ENCODE data around the gene CAMKK1.

Gene CAMKK1

DNA sequence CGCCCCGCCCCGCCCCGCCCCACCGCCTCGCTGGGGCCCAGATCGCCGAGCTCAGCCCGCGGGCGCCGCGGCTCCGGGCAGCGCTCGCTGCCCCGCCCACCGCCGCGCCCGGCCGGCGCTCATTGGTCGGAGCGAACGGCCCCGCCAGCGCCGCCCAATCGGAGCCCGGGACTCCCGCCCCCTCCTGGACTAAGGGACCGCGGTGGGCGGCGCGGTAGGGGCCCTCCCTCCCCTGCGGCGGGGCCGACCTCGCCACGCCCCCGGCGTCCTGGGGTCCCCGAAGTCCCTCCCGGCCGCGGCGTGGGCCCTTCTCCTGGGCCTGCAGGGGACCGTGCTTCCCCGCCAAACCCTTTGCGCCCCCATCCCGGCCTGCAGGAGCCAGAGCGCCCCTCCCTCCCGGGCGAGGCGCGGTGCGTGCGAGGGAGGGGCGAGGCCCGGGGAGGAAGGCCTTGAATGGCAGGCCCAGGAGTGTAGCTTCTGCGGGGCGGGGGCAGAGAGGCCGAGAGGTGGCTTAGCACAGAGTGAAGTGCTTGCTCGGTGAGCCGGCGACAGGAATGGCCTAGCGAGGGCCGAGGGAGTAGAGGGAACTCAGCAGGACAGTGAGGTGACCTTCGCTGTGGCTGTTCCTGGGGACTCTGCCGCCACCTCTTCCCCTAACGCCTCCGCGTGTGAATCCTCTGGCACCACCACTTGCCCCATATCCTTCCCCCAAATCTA is at the start of gene CAMKK1:
TSS of gene CAMKK1 (minus strand) at position 51 of the 717 bp plus-strand sequence. CDS start 7,366 bp downstream, outside the sequence.
- TF ChIP-seq ZFP3 (CRISPR knock-in tag; IDR thresholded peaks at IDR 0.05) = no peak
- ATAC-seq = peak; percentile 80

DNA sequence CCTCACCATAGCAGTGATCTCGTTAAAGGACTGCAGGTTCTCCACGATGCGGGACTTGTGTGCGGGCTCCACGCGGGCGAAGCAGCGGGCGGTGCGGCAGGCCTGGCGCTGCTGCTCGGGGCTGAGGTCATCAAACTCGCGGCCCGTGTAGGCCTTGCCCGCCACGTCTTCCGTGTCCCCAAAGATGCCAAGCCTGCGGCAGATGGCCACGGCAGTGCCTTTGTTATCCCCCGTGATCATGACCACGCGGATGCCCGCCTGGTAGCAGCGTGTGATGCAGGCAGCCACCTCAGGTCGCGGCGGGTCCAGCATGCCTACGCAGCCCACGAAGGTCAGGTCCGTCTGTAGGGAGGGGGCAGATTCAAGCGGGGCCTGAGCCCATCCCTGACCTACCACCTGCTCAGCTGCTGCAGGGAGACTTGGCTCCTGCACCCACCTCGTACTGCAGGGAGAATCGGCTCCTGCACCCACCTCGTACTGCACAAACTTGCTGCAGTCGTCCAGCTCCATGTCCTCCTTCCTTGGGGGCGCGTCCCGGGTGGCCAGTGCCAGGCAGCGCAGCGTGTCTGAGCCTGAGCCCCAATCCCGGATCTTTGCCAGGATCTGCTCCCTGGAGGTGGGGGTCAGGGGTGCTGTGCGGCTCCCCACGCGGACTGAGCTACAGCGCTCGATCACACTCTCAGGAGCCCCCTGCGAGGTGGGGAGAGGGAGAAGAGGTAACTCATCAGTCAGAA is 48.3 kb upstream of the CAMKK1 start:
- ATAC-seq = no peak

DNA sequence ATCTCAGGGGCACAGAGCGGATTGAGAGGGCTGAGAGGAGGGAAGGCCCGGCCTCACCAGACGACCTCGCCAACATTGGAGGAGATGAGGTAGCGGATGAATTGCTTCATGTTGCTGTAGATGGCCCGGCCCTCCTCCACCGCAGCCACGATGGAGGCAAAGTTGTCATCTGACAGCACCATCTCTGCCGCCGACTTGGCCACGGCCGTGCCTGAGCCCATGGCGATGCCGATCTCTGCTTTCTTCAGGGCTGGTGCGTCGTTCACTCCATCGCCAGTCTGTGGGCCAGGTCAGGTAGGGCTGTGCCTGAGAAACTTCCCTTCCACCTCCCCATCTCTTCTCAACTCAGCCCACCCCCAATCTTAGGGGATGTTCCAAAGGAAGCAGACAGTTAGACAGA is 44.5 kb upstream of the CAMKK1 start:
- ATAC-seq = no peak
- TF ChIP-seq ESRRG (CRISPR knock-in tag; IDR thresholded peaks at IDR 0.05) = no peak
- no peak for TF ChIP-seq RARB (CRISPR knock-in tag; IDR thresholded peaks at IDR 0.05)
- TF ChIP-seq CSDC2 (CRISPR knock-in tag; IDR thresholded peaks at IDR 0.05) = no peak

More for the DNA sequence above, 48.3 kb upstream of the CAMKK1 start:
- TF ChIP-seq, protein P1, sequence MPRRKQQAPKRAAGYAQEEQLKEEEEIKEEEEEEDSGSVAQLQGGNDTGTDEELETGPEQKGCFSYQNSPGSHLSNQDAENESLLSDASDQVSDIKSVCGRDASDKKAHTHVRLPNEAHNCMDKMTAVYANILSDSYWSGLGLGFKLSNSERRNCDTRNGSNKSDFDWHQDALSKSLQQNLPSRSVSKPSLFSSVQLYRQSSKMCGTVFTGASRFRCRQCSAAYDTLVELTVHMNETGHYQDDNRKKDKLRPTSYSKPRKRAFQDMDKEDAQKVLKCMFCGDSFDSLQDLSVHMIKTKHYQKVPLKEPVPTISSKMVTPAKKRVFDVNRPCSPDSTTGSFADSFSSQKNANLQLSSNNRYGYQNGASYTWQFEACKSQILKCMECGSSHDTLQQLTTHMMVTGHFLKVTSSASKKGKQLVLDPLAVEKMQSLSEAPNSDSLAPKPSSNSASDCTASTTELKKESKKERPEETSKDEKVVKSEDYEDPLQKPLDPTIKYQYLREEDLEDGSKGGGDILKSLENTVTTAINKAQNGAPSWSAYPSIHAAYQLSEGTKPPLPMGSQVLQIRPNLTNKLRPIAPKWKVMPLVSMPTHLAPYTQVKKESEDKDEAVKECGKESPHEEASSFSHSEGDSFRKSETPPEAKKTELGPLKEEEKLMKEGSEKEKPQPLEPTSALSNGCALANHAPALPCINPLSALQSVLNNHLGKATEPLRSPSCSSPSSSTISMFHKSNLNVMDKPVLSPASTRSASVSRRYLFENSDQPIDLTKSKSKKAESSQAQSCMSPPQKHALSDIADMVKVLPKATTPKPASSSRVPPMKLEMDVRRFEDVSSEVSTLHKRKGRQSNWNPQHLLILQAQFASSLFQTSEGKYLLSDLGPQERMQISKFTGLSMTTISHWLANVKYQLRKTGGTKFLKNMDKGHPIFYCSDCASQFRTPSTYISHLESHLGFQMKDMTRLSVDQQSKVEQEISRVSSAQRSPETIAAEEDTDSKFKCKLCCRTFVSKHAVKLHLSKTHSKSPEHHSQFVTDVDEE (CRISPR knock-in tag; IDR thresholded peaks at IDR 0.05) = no peak
- TF ChIP-seq OSR1 (CRISPR knock-in tag; IDR thresholded peaks at IDR 0.05) = no peak
- no peak for TF ChIP-seq RARB (CRISPR knock-in tag; IDR thresholded peaks at IDR 0.05)
- no peak for TF ChIP-seq GLIS3 (CRISPR knock-in tag; IDR thresholded peaks at IDR 0.05)
- TF ChIP-seq, protein P2, sequence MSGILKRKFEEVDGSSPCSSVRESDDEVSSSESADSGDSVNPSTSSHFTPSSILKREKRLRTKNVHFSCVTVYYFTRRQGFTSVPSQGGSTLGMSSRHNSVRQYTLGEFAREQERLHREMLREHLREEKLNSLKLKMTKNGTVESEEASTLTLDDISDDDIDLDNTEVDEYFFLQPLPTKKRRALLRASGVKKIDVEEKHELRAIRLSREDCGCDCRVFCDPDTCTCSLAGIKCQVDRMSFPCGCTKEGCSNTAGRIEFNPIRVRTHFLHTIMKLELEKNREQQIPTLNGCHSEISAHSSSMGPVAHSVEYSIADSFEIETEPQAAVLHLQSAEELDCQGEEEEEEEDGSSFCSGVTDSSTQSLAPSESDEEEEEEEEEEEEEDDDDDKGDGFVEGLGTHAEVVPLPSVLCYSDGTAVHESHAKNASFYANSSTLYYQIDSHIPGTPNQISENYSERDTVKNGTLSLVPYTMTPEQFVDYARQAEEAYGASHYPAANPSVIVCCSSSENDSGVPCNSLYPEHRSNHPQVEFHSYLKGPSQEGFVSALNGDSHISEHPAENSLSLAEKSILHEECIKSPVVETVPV (CRISPR knock-in tag; IDR thresholded peaks at IDR 0.05) = no peak
- TF ChIP-seq ZFP30 (CRISPR knock-in tag; IDR thresholded peaks at IDR 0.05) = no peak
- TF ChIP-seq ESRRG (CRISPR knock-in tag; IDR thresholded peaks at IDR 0.05) = no peak
- no peak for TF ChIP-seq ZNF8 (CRISPR knock-in tag; IDR thresholded peaks at IDR 0.05)

DNA sequence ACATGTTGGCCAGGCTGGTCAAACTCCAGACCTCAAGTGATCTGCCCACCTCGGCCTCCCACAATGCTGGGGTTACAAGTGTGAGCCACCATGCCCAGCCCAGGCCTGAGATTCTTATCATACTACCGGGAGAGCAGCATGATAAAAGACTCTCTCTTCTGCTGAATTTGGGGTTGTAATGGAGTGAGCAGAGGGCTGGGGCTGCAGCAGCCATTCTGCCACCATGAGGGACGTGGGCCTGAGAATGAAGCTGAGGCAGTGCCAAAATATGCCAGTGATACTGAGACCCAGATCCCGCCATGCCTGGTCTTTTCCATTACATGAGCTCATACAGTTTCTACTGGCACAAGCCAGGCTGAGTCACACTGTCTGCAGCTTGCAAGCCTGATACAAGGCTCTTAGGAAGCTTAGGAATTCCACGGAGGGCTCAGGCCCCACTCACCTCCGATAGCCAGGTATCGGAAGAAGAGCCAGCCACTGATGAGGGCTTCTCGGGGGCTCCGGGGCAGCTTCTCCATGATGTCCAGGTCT is 43.0 kb upstream of the CAMKK1 start:
- TF ChIP-seq BACH2 (CRISPR knock-in tag; IDR thresholded peaks at IDR 0.05; ENCODE audit: borderline replicate concordance) = no peak
- no peak for TF ChIP-seq PPARA (CRISPR knock-in tag; IDR thresholded peaks at IDR 0.05; ENCODE audit: borderline replicate concordance)
- TF ChIP-seq, protein P1 (CRISPR knock-in tag; IDR thresholded peaks at IDR 0.05) = no peak
- TF ChIP-seq ZNF8 (CRISPR knock-in tag; IDR thresholded peaks at IDR 0.05) = no peak
- no peak for TF ChIP-seq CSDC2 (CRISPR knock-in tag; IDR thresholded peaks at IDR 0.05)
- TF ChIP-seq ZNF565 (CRISPR knock-in tag; conservative IDR thresholded peaks at IDR 0.05; ENCODE audit: low read depth) = no peak
- TF ChIP-seq GLIS3 (CRISPR knock-in tag; IDR thresholded peaks at IDR 0.05) = no peak
- TF ChIP-seq RARB (CRISPR knock-in tag; IDR thresholded peaks at IDR 0.05) = no peak
- TF ChIP-seq ESRRG (CRISPR knock-in tag; IDR thresholded peaks at IDR 0.05) = no peak
- peak; percentile 74 for ATAC-seq

DNA sequence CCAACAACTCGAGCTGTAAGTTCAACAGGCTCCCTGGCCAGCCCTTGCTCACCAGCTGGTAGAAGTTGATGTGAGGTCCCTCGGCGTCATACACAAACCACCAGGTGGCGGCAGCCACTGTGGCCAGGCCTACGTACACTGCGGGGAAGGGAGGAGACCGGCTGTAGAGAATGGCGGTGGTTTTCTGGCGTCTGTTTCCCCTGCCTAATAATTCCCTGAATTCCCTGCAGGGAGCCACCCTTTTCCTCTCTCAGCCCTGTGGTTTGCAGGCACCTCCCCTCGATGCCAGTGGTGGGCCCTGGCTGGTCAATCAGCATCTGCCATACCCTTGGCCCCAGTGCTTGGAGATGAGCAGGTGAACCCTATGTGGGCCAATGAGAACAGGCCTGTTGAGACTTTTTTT is 42.3 kb upstream of the CAMKK1 start:
- ATAC-seq = peak; percentile 88
- TF ChIP-seq BACH2 (CRISPR knock-in tag; IDR thresholded peaks at IDR 0.05; ENCODE audit: borderline replicate concordance) (no peak), TOX (CRISPR knock-in tag; IDR thresholded peaks at IDR 0.05; ENCODE audit: borderline replicate concordance) (no peak), SNAI2 (CRISPR knock-in tag; IDR thresholded peaks at IDR 0.05) (no peak), ZNF565 (CRISPR knock-in tag; conservative IDR thresholded peaks at IDR 0.05; ENCODE audit: low read depth) (no peak), OSR1 (CRISPR knock-in tag; IDR thresholded peaks at IDR 0.05) (no peak), RARB (CRISPR knock-in tag; IDR thresholded peaks at IDR 0.05) (no peak), ZNF70 (CRISPR knock-in tag; IDR thresholded peaks at IDR 0.05) (no peak), GLIS3 (CRISPR knock-in tag; IDR thresholded peaks at IDR 0.05) (no peak), TCF4 (CRISPR knock-in tag; IDR thresholded peaks at IDR 0.05; ENCODE audit: borderline replicate concordance) (no peak)
- TF ChIP-seq, protein P3, sequence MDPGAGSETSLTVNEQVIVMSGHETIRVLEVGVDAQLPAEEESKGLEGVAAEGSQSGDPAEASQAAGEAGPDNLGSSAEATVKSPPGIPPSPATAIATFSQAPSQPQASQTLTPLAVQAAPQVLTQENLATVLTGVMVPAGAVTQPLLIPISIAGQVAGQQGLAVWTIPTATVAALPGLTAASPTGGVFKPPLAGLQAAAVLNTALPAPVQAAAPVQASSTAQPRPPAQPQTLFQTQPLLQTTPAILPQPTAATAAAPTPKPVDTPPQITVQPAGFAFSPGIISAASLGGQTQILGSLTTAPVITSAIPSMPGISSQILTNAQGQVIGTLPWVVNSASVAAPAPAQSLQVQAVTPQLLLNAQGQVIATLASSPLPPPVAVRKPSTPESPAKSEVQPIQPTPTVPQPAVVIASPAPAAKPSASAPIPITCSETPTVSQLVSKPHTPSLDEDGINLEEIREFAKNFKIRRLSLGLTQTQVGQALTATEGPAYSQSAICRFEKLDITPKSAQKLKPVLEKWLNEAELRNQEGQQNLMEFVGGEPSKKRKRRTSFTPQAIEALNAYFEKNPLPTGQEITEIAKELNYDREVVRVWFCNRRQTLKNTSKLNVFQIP (CRISPR knock-in tag; IDR thresholded peaks at IDR 0.05; ENCODE audit: borderline replicate concordance, low read depth) = no peak
- TF ChIP-seq, protein P4, sequence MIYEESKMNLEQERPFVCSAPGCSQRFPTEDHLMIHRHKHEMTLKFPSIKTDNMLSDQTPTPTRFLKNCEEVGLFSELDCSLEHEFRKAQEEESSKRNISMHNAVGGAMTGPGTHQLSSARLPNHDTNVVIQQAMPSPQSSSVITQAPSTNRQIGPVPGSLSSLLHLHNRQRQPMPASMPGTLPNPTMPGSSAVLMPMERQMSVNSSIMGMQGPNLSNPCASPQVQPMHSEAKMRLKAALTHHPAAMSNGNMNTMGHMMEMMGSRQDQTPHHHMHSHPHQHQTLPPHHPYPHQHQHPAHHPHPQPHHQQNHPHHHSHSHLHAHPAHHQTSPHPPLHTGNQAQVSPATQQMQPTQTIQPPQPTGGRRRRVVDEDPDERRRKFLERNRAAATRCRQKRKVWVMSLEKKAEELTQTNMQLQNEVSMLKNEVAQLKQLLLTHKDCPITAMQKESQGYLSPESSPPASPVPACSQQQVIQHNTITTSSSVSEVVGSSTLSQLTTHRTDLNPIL (CRISPR knock-in tag; IDR thresholded peaks at IDR 0.05; ENCODE audit: low read depth) = no peak
- TF ChIP-seq, protein P2 (CRISPR knock-in tag; IDR thresholded peaks at IDR 0.05) = no peak
